ENCODE data around the gene KDM5C. TPM values are rescaled to one million over a fixed set of nuclear protein-coding genes. Genes with fewer than 3 reads are reported as not detected.

Gene KDM5C
- total and polyA plus RNA-seq, 9 of the 15 experiments (the other 6 are each of a cell fraction or from before 2014, with no cell fraction given) = 0.62 to 136 (median 52.4) TPM

DNA sequence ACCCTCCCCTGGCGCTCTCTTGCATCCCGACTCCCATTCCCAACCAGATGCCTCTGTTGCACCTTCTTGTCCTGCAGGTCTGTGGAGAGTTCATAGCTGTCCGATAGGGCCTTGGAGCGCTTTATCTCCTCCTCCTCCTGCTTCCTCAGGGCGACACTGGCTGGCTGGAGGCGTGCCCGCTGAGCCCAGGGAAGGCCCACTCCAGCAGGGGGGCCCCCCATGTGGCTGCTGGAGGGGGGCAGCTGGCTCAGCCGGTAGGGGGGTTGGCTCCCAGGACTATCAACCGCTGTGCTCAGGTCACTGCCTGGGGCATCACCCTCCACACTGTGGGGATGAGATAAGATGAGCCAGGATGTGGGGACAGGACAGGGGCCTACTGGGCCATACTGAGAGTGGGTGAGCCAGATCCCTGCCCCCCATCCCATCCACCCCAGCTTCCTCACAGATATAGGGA, 30.8 kb upstream of the KDM5C start (continued):
- peak; percentile 91 for TF ChIP-seq ETS1 (conservative IDR thresholded peaks at IDR 0.05; ENCODE audit: control insufficient read depth, low read depth, low read length)
- TF ChIP-seq MCM5 (IDR thresholded peaks at IDR 0.05; ENCODE audit: low read depth) = no peak
- no peak; a peak in 1 of 4 replicates for TF ChIP-seq RAD21 (CRISPR knock-in tag; conservative IDR thresholded peaks at IDR 0.05 in 1 of 2, IDR thresholded peaks at IDR 0.05 in 1 of 2)
- TF ChIP-seq MTA2 (IDR thresholded peaks at IDR 0.05; ENCODE audit: low read depth) = peak; percentile 47
- TF ChIP-seq MLLT1 (IDR thresholded peaks at IDR 0.05) = no peak
- no peak for TF ChIP-seq KLF6 (CRISPR knock-in tag; IDR thresholded peaks at IDR 0.05; ENCODE audit: borderline replicate concordance)
- peak; percentile 72 to 84 for TF ChIP-seq TRIM24 (IDR thresholded peaks at IDR 0.05)
- no peak for TF ChIP-seq E2F1 (CRISPR knock-in tag; IDR thresholded peaks at IDR 0.05)
- TF ChIP-seq ZNF561 (CRISPR knock-in tag; conservative IDR thresholded peaks at IDR 0.05) = no peak
- no peak for TF ChIP-seq BACH1 (tag; IDR thresholded peaks at IDR 0.05)
- no peak for TF ChIP-seq ZKSCAN3 (CRISPR knock-in tag; IDR thresholded peaks at IDR 0.05)
- TF ChIP-seq CC2D1A (IDR thresholded peaks at IDR 0.05) = peak; percentile 73; the same call in 1 of the 2 replicates
- TF ChIP-seq CBX5 (IDR thresholded peaks at IDR 0.05; ENCODE audit: borderline replicate concordance, low read depth) = no peak
- TF ChIP-seq MTA1 (IDR thresholded peaks at IDR 0.05; ENCODE audit: borderline replicate concordance) = no peak
- TF ChIP-seq JUN (IDR thresholded peaks at IDR 0.05; ENCODE audit: borderline replicate concordance, low read depth, low read length) = no peak; the same call in 1 of the 2 replicates
- TF ChIP-seq JUN (CRISPR knock-in tag; IDR thresholded peaks at IDR 0.05; ENCODE audit: borderline replicate concordance) = no peak
- TF ChIP-seq PHF20 (IDR thresholded peaks at IDR 0.05; ENCODE audit: partially characterized antibody) = no peak
- TF ChIP-seq ZNF133 (CRISPR knock-in tag; IDR thresholded peaks at IDR 0.05) = no peak
- TF ChIP-seq CHCHD3 (CRISPR knock-in tag; IDR thresholded peaks at IDR 0.05) = no peak
- TF ChIP-seq NFXL1 (CRISPR knock-in tag; IDR thresholded peaks at IDR 0.05) = no peak
- TF ChIP-seq ZNF165 (CRISPR knock-in tag; IDR thresholded peaks at IDR 0.05; ENCODE audit: borderline replicate concordance) = no peak
- TF ChIP-seq, protein P1, sequence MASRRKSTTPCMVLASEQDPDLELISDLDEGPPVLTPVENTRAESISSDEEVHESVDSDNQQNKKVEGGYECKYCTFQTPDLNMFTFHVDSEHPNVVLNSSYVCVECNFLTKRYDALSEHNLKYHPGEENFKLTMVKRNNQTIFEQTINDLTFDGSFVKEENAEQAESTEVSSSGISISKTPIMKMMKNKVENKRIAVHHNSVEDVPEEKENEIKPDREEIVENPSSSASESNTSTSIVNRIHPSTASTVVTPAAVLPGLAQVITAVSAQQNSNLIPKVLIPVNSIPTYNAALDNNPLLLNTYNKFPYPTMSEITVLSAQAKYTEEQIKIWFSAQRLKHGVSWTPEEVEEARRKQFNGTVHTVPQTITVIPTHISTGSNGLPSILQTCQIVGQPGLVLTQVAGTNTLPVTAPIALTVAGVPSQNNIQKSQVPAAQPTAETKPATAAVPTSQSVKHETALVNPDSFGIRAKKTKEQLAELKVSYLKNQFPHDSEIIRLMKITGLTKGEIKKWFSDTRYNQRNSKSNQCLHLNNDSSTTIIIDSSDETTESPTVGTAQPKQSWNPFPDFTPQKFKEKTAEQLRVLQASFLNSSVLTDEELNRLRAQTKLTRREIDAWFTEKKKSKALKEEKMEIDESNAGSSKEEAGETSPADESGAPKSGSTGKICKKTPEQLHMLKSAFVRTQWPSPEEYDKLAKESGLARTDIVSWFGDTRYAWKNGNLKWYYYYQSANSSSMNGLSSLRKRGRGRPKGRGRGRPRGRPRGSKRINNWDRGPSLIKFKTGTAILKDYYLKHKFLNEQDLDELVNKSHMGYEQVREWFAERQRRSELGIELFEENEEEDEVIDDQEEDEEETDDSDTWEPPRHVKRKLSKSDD (conservative IDR thresholded peaks at IDR 0.05; ENCODE audit: low read length) = no peak
- TF ChIP-seq KAT7 (CRISPR knock-in tag; IDR thresholded peaks at IDR 0.05; ENCODE audit: borderline replicate concordance) = no peak
- peak; percentile 98 for TF ChIP-seq RNF2 (IDR thresholded peaks at IDR 0.05)
- TF ChIP-seq NCOA6 (IDR thresholded peaks at IDR 0.05) = no peak
- TF ChIP-seq FIP1L1 (IDR thresholded peaks at IDR 0.05; ENCODE audit: low read depth, low read length, poor library complexity, severe bottlenecking) = no peak
